Measurements from ENCODE around the gene ATG7. TPM values are rescaled to one million over a fixed set of nuclear protein-coding genes. Genes with fewer than 3 reads are reported as not detected.

The ATG7 gene
- total RNA-seq, 1 donor from 2014 or later, result 51.7 TPM

DNA sequence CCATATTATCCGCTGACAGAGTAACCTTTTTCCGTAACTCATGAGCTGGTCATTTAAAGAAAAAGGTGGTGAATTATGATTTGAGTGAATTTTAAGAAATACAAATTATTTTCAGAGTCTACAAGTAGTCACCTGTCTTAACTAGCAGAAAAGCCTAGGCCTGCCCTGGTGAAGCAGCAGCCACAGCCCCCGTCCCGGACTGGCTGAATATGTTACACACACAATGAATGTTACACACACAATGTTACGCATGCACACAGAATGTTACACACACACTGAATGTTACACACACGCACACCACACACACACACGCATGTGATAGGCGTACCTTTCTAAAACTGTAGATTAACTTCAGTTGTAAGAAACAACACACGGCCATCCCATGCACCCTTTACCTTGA lies 293.7 kb downstream of the ATG7 start:
- no peak overlapping the region for H3K27ac Mint-ChIP-seq
- H3K27me3 Mint-ChIP-seq, result no peaks in the 10 kb centered on the region
- no peak for TF ChIP-seq CTCF (IDR thresholded peaks at IDR 0.05)
- intact Hi-C loops (cut with micrococcal nuclease), result loop anchor here (5.0 kb wide), 1 partner anchor 76 kb away; the partner anchor contains the start of gene VGLL4
- H3K36me3 Mint-ChIP-seq (ENCODE audit: low read depth), result peaks cover 51% of the 10 kb centered on the region
- H3K9me3 Mint-ChIP-seq, result no peaks in the 10 kb centered on the region
- no peaks in the 10 kb centered on the region for H3K4me1 Mint-ChIP-seq
- POLR2A ChIA-PET, result no interaction called here
- CTCF ChIA-PET, result no interaction called here
- no peak for DNase-seq
- no peak overlapping the region for H3K4me3 Mint-ChIP-seq
- ATAC-seq (ENCODE audit: low read depth), result no peak

- no peak for TF ChIP-seq CTCF (IDR thresholded peaks at IDR 0.05)
- DNase-seq (no peak), ATAC-seq (ENCODE audit: low read depth) (no peak)
- no peaks in the 10 kb centered on the region for H3K9me3 Mint-ChIP-seq
- H3K4me3 Mint-ChIP-seq, result no peak overlapping the region
- ChIA-PET POLR2A (no interaction called here), CTCF (no interaction called here)
- intact Hi-C loops (cut with micrococcal nuclease), result loop anchor here (5.0 kb wide), 1 partner anchor 76 kb away; the partner anchor contains the start of gene VGLL4
- H3K4me1 Mint-ChIP-seq, result no peaks in the 10 kb centered on the region
- no peak overlapping the region for H3K27ac Mint-ChIP-seq
- H3K27me3 Mint-ChIP-seq, result no peaks in the 10 kb centered on the region
- H3K36me3 Mint-ChIP-seq (ENCODE audit: low read depth), result peaks cover 50% of the 10 kb centered on the region
Observed at GRCh38 chr3:11566478-11566877, 294.3 kb downstream of the ATG7 start.

GRCh38 chr3:11566916-11567315 lies 294.7 kb downstream of the ATG7 start:
- CTCF ChIA-PET, result no interaction called here
- no peak overlapping the region for H3K4me3 Mint-ChIP-seq
- no peak overlapping the region for H3K27ac Mint-ChIP-seq
- DNase-seq (no peak), ATAC-seq (ENCODE audit: low read depth) (no peak)
- TF ChIP-seq CTCF (IDR thresholded peaks at IDR 0.05), result no peak
- no peaks in the 10 kb centered on the region for H3K9me3 Mint-ChIP-seq
- POLR2A ChIA-PET, result no interaction called here
- peaks cover 48% of the 10 kb centered on the region for H3K36me3 Mint-ChIP-seq (ENCODE audit: low read depth)
- no peaks in the 10 kb centered on the region for H3K4me1 Mint-ChIP-seq
- intact Hi-C loops (cut with micrococcal nuclease), result loop anchor here (5.0 kb wide), 1 partner anchor 75 kb away; the partner anchor contains the start of gene VGLL4
- no peaks in the 10 kb centered on the region for H3K27me3 Mint-ChIP-seq

DNA sequence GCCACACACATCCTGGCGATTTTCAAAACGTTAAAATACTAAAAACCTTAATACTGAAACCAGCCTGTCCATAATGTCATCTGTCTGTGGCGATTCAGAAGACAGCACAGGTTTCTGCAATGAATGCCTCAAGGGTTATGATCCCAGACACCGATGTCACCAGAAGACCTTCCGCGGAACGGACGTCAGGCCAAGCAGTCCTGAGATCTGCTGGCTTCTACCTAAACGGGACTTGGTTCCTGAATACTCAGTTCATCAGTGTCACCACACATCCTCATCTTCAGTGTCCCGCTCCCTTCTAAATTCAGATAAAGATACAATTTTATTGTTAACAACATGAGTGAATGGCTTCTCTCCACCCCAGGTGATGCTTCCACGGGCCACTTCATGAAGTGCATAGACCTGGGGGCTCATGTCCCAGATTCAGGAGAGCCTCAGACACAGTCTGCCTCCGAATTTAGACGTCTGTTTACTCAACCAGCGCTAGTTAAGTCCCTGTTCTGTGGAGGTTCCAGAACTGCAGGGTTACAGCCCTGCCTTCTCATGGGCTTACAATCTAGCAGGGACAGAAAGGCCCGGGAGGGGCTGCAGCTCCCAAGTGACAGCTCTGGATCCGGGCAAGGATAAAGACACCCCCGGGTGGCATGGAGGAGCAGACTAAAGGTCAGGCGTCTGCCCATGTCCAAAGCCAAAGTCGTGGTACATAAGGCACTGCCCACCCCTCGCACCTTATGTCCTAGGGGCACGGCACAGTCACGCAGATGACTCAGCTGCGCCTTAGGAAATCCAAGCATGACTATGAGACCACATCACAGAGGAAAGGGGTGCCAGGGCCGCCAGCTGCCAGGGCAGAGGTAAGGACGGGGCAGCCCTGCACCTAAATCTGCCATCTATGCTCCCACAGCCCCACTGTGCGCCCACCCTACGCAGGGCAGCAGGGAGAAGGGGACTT lies 295.6 kb downstream of the ATG7 start:
- no peak for DNase-seq
- intact Hi-C loops (cut with micrococcal nuclease), result loop anchor here (5.0 kb wide), 1 partner anchor 75 kb away; the partner anchor contains the start of gene VGLL4
- no peaks in the 10 kb centered on the region for H3K27me3 Mint-ChIP-seq
- no peak overlapping the region for H3K27ac Mint-ChIP-seq
- peaks cover 44% of the 10 kb centered on the region for H3K36me3 Mint-ChIP-seq (ENCODE audit: low read depth)
- no peaks in the 10 kb centered on the region for H3K4me1 Mint-ChIP-seq
- TF ChIP-seq CTCF (IDR thresholded peaks at IDR 0.05), result no peak
- ChIA-PET POLR2A (interaction anchor here (1.1 kb wide), 1 partner anchor 18 kb away, joined by 3 read pairs; no protein-coding TSS in a partner anchor), CTCF (no interaction called here)
- H3K9me3 Mint-ChIP-seq, result no peaks in the 10 kb centered on the region
- ATAC-seq (ENCODE audit: low read depth), result no peak
- H3K4me3 Mint-ChIP-seq, result no peak overlapping the region

DNA sequence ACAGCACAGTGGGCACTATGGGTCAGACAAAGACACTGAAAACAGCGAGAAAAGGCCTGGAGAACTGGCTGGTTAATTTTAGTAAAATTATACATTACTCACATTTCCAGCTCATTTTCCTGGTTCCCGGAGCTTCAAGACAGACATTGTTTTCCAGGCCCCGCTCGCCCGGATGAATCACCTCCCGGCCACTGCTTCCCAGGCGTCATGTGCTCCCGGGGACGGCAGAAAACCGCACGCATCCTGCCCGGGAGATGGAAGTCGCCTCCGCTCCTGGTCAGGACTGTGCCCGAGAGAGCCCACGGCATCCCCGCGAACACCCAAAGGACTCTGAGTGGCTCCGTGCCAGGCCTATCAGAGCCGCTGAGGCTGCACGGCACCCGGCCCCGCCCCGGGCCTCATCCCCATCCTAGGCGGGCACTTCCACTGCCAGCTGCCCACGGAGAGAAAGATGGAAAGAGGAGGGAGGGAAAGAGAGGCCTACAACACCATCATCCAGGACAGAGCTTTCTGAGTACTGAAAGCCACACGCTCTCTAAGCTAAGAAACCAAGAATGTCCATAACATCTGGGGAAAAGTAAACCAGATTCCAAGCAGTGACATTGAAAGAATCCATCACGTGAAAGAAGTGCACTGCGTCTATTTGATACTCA lies 296.4 kb downstream of the ATG7 start:
- no peaks in the 10 kb centered on the region for H3K4me1 Mint-ChIP-seq
- H3K27ac Mint-ChIP-seq, result no peak overlapping the region
- intact Hi-C loops (cut with micrococcal nuclease), result loop anchor here (5.0 kb wide), 1 partner anchor 74 kb away; the partner anchor contains the start of gene VGLL4
- H3K9me3 Mint-ChIP-seq, result no peaks in the 10 kb centered on the region
- ATAC-seq (ENCODE audit: low read depth), result no peak
- TF ChIP-seq CTCF (IDR thresholded peaks at IDR 0.05), result no peak
- H3K27me3 Mint-ChIP-seq, result no peaks in the 10 kb centered on the region
- DNase-seq, result no peak
- peaks cover 40% of the 10 kb centered on the region for H3K36me3 Mint-ChIP-seq (ENCODE audit: low read depth)
- ChIA-PET POLR2A (interaction anchor here (1.1 kb wide), 1 partner anchor 17 kb away, joined by 3 read pairs; no protein-coding TSS in a partner anchor), CTCF (no interaction called here)
- H3K4me3 Mint-ChIP-seq, result no peak overlapping the region

All from activated B cell treated with CpG ODN at 0.5 μM for 24 hours (primary cell).